ENCODE results near the gene MAN1C1. TPM values are rescaled to one million over a fixed set of nuclear protein-coding genes. Genes with fewer than 3 reads are reported as not detected.

MAN1C1 gene
- total and polyA plus RNA-seq, 2 donors (not counting 1 experiment from before 2014, with no cell fraction given): 0.31 to 0.89 TPM

DNA sequence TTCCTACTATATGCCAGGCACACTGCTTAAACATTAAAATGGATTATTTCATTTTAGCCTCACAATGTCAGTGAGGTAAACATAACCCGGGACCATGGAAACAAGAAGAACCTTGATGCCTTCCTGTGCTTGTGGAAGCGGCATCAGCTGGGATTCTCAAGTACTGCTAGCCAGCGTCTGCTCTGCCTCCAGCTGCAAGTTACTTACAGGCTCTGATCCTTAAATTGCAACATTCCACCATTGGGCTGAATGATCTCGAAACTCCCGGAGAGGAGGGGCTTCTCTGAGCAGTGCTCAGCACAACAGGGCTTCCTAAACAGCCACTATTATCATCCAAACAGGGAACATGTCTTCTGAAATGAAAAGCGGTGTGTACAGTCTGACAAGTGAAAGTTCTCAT lies 6.7 kb upstream of the MAN1C1 start:
- no peaks in the 10 kb centered on the region for H4K20me1 ChIP-seq (ENCODE audit: control insufficient read depth, insufficient read depth, low read length, poor library complexity, severe bottlenecking)
- H3K4me2 ChIP-seq (replicated peaks; ENCODE audit: low read depth, low read length, poor library complexity, severe bottlenecking): no peak overlapping the region
- intact Hi-C loops (cut with micrococcal nuclease): loop anchor here (10.0 kb wide), 1 partner anchor 365 kb away; the partner anchor contains the start of gene RSRP1
- TF ChIP-seq, protein P1, sequence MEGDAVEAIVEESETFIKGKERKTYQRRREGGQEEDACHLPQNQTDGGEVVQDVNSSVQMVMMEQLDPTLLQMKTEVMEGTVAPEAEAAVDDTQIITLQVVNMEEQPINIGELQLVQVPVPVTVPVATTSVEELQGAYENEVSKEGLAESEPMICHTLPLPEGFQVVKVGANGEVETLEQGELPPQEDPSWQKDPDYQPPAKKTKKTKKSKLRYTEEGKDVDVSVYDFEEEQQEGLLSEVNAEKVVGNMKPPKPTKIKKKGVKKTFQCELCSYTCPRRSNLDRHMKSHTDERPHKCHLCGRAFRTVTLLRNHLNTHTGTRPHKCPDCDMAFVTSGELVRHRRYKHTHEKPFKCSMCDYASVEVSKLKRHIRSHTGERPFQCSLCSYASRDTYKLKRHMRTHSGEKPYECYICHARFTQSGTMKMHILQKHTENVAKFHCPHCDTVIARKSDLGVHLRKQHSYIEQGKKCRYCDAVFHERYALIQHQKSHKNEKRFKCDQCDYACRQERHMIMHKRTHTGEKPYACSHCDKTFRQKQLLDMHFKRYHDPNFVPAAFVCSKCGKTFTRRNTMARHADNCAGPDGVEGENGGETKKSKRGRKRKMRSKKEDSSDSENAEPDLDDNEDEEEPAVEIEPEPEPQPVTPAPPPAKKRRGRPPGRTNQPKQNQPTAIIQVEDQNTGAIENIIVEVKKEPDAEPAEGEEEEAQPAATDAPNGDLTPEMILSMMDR (IDR thresholded peaks at IDR 0.05): no peak
- no peak for TF ChIP-seq EZH2 (IDR thresholded peaks at IDR 0.05; ENCODE audit: borderline replicate concordance, insufficient read depth, low read depth, low read length, poor library complexity, severe bottlenecking)
- no peak overlapping the region for H3K27ac ChIP-seq (ENCODE audit: low read length in 2 of 2)
- Mint-ChIP-seq H3K27ac (no peak overlapping the region), H3K4me1 (peaks cover 14% of the 10 kb centered on the region), H3K4me3 (no peak overlapping the region), H3K27me3 (peaks cover 32% of the 10 kb centered on the region), H3K9me3 (ENCODE audit: insufficient read depth) (no peaks in the 10 kb centered on the region)
- ChIA-PET CTCF (interaction anchor here (1.6 to 3.1 kb wide), 3 partner anchors 186 to 200 kb away, joined by 4 to 34 read pairs (median 10); no protein-coding TSS in a partner anchor), POLR2A (no interaction called here)
- H3K9me3 ChIP-seq (ENCODE audit: control extremely low read depth in 1 of 3, control insufficient read depth in 2 of 3, insufficient read depth in 1 of 3, low read length in 2 of 3): peaks cover 0 to 5% (median 0%) of the 10 kb centered on the region in 3 donors
- peaks cover 0 to 19% (median 11%) of the 10 kb centered on the region in 4 experiments for H3K27me3 ChIP-seq (replicated peaks in 1 of 4; ENCODE audit: control extremely low read depth in 1 of 4, control insufficient read depth in 3 of 4, insufficient read depth in 4 of 4, low read length in 3 of 4)
- 92% methylated on average over 3 of the region's 6 CpGs for WGBS (ENCODE audit: insufficient coverage)
- no peak overlapping the region for H2AFZ ChIP-seq (ENCODE audit: insufficient read depth, low read depth, low read length, poor library complexity, severe bottlenecking)
- no peak overlapping the region for H3K9ac ChIP-seq (ENCODE audit: low read length)
- H3K4me3 ChIP-seq (ENCODE audit: control extremely low read depth in 1 of 5, extremely low read depth in 1 of 5, insufficient read depth in 1 of 5, low read depth in 2 of 5, low read length in 4 of 5): no peak overlapping the region
- no peaks in the 10 kb centered on the region for H3K79me2 ChIP-seq (ENCODE audit: control insufficient read depth, insufficient read depth, low read length)
- peaks cover 0 to 5% of the 10 kb centered on the region in 2 donors for H3K4me1 ChIP-seq (ENCODE audit: control insufficient read depth in 2 of 2, insufficient read depth in 2 of 2, low read length in 2 of 2)
- no peaks in the 10 kb centered on the region for H3K36me3 ChIP-seq (replicated peaks in 1 of 2; ENCODE audit: control extremely low read depth in 1 of 2, control insufficient read depth in 1 of 2, extremely low read depth in 1 of 2, insufficient read depth in 2 of 2, low read length in 1 of 2)
- no peak for ATAC-seq (ENCODE audit: low read depth)
- no peak for DNase-seq

- H3K27me3 Mint-ChIP-seq: peaks cover 25% of the 10 kb centered on the region
- intact Hi-C loops (cut with micrococcal nuclease): loop anchor here (10.0 kb wide), 1 partner anchor 366 kb away; the partner anchor contains the start of gene RSRP1
- CTCF ChIA-PET: interaction anchor here (0.9 to 1.1 kb wide), 2 partner anchors 10 to 38 kb away, joined by 4 read pairs; no protein-coding TSS in a partner anchor
- WGBS (ENCODE audit: insufficient coverage): 67% methylated on average over 5 of the region's 8 CpGs
- no peaks in the 10 kb centered on the region for H4K20me1 ChIP-seq (ENCODE audit: control insufficient read depth, insufficient read depth, low read length, poor library complexity, severe bottlenecking)
- H3K27ac ChIP-seq (ENCODE audit: low read length in 2 of 2): no peak overlapping the region
- H3K4me3 ChIP-seq (ENCODE audit: control extremely low read depth in 1 of 5, extremely low read depth in 1 of 5, insufficient read depth in 1 of 5, low read depth in 2 of 5, low read length in 4 of 5): no peak overlapping the region
- peaks cover 0 to 5% (median 0%) of the 10 kb centered on the region in 3 donors for H3K9me3 ChIP-seq (ENCODE audit: control extremely low read depth in 1 of 3, control insufficient read depth in 2 of 3, insufficient read depth in 1 of 3, low read length in 2 of 3)
- H3K4me3 Mint-ChIP-seq: no peak overlapping the region
- DNase-seq (no peak), ATAC-seq (ENCODE audit: low read depth) (no peak)
- peaks cover 23% of the 10 kb centered on the region for H3K4me1 Mint-ChIP-seq
- TF ChIP-seq EZH2 (IDR thresholded peaks at IDR 0.05; ENCODE audit: borderline replicate concordance, insufficient read depth, low read depth, low read length, poor library complexity, severe bottlenecking): no peak
- TF ChIP-seq, protein P1 (IDR thresholded peaks at IDR 0.05): no peak
- H2AFZ ChIP-seq (ENCODE audit: insufficient read depth, low read depth, low read length, poor library complexity, severe bottlenecking): no peak overlapping the region
- no peaks in the 10 kb centered on the region for H3K9me3 Mint-ChIP-seq (ENCODE audit: insufficient read depth)
- peaks cover 0 to 19% (median 11%) of the 10 kb centered on the region in 4 experiments for H3K27me3 ChIP-seq (replicated peaks in 1 of 4; ENCODE audit: control extremely low read depth in 1 of 4, control insufficient read depth in 3 of 4, insufficient read depth in 4 of 4, low read length in 3 of 4)
- POLR2A ChIA-PET: no interaction called here
- no peaks in the 10 kb centered on the region for H3K79me2 ChIP-seq (ENCODE audit: control insufficient read depth, insufficient read depth, low read length)
- no peak overlapping the region for H3K27ac Mint-ChIP-seq
- H3K4me2 ChIP-seq (replicated peaks; ENCODE audit: low read depth, low read length, poor library complexity, severe bottlenecking): no peak overlapping the region
- peaks cover 0 to 13% of the 10 kb centered on the region in 2 donors for H3K4me1 ChIP-seq (ENCODE audit: control insufficient read depth in 2 of 2, insufficient read depth in 2 of 2, low read length in 2 of 2)
- H3K9ac ChIP-seq (ENCODE audit: low read length): no peak overlapping the region
- H3K36me3 ChIP-seq (replicated peaks in 1 of 2; ENCODE audit: control extremely low read depth in 1 of 2, control insufficient read depth in 1 of 2, extremely low read depth in 1 of 2, insufficient read depth in 2 of 2, low read length in 1 of 2): no peaks in the 10 kb centered on the region
These were observed 5.6 kb upstream of the MAN1C1 start for GRCh38 chr1:25610822-25611630.
